Stimulated activated CD4-positive, alpha-beta T cell treated with anti-CD3 and anti-CD28 coated beads, Interleukin-15, amount 100 ng/mL, for 24 hours (primary cell): ENCODE results near the gene ZNF688.
A peak's percentile ranks its signal among the peaks of the same experiment; 100 is the strongest.
"Not testable (repeated sequence)": the region's sequence is repeated elsewhere in the genome, so short reads cannot be mapped to it uniquely, and the experiment has no call there.

Experiments used
- DNase-seq: peaks from one replicate; pipeline ENCODE4 v3.0.0-alpha.2; 2020

Gene ZNF688

GRCh38 chr16:30571445-30572322 lies at the start of gene ZNF688:
Gene ZNF688 (minus strand): TSS chr16:30571714. CDS start chr16:30571629, 85 bp downstream.
- peak; percentile 95 for DNase-seq

- no peak for DNase-seq
Observed at GRCh38 chr16:30620169-30620568, 48.7 kb upstream of the ZNF688 start.

DNA sequence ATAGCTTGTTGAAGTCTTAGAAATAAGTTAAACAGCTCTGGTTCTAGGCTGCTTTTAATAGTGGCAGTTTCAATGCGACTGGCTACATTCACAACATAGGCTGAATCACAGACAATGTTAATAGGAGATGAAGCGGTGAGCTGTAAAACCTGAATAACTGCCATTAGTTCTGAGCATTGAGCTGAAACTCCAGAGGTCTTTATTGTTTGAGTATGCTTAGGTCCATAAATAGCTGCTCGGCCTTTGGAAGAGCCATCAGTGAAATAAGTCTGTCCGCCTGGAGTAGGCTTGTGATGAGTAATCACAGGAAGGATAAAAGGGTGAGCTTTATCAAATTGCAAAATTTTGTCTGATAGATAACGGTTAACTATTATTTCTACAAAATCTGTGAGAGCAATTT lies 48.1 kb upstream of the ZNF688 start:
- DNase-seq: no peak

DNA sequence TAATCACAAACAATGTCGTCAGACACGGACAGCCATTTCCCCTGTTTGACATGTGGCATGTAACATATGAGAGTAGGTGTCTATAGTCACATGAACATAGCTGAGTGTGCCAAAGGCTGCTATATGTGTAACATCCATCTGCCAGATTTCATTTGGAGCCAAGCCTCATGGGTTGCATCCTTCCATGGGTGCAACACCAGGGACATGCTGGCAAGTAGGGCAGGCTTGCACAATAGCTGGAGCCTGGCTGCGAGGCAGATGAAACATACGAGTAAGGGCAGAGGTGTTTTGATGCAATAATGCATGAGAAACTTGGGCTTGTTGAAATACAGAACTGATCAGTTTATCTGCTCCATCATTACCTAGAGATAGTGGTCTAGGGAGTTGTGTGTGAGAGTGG lies 47.7 kb upstream of the ZNF688 start:
- no peak for DNase-seq

- DNase-seq: peak; percentile 88
Observed at GRCh38 chr16:30615358-30616091, 44.0 kb upstream of the ZNF688 start.

- DNase-seq: peak; percentile 95
Observed at GRCh38 chr16:30609926-30610839, 38.7 kb upstream of the ZNF688 start, which contains the start of gene ZNF689. Gene ZNF689 (minus strand): TSS chr16:30610389. CDS start chr16:30610041, 348 bp downstream.

GRCh38 chr16:30609002-30609925 lies 37.8 kb upstream of the ZNF688 start:
- peak; percentile 59 for DNase-seq

- DNase-seq: no peak
Observed at GRCh38 chr16:30606004-30606403, 34.5 kb upstream of the ZNF688 start.

- DNase-seq: no peak
Observed at GRCh38 chr16:30605158-30605557, 33.6 kb upstream of the ZNF688 start.

DNA sequence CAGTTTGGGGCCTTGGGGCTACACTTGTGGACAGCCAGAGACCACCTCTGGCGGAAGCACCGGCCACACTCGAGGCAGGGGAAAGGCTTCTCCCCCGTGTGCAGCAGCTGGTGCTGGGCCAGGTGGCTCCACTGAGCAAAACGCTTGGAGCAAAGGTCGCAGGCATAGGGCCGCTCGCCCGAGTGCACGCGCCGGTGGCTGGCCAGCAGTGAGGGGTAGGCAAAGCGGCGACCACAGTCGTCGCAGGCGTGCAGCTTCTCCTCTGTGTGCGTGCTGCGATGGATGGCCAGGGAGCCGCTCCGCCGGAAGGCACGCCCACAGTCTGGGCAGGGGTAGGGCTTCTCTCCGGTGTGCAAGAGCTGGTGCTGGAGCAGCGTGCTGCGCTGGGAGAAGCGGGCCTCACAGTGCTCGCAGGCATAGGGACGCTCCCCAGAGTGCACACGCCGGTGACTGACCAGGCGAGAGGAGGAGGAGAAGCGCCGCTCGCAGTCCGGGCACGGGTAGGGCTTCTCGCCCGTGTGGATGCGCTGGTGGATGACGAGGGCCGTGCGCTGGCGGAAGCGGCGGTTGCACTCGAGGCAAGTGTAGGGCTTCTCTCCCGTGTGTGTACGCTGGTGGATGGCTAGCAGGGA lies 32.9 kb upstream of the ZNF688 start:
- DNase-seq: no peak

GRCh38 chr16:30603945-30604315 lies 32.4 kb upstream of the ZNF688 start:
- DNase-seq: no peak

DNA sequence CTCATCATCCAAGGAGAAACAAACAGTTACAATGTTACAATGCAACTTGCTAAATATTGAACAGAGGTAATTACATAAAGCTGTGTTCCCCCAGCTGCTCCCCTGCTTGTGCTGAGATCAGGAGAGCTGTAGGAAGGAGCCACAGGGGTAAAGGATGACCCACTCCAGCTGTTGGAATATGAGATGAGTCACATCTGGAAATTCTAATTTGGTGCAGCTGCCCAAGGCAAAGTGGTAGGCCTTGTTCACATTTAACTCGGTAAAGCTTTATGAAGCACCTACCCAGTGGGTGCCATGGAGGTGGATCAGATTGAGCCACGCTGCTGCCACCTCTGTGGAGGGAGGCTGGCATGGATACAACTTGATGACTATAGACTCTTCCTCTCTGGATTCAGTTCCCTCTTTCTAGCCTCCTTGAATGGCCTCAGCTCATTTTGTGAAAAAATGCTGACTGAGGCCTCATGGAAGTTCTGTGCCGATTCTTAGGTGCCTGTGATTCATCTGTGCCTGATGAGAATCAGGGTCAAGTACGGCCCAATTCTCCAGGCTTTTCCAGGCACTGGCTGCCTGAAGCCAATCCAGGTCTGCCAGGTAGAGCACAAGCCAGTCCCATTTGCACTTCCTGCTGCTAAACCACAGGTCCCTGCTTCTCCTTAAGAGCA lies 31.2 kb upstream of the ZNF688 start:
- DNase-seq: no peak

DNA sequence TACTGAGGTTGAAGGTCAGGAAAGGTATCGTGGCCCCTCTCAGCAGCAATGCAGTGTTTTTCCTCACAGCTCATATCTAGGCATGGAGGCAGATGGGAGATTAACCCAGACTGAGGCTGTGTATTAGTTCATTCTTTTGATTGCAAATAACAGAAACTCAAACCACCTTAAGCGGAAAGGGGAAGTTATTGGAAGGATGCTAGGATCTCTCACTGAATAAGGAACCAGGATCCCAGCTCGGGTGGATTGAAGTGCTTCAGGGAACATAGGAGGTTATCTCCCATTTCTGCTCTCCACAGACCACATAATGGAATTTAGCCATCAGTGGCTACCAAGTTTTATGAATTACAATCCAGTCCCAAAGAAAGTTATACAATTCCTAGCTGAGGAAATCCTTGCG lies 30.5 kb upstream of the ZNF688 start:
- DNase-seq: no peak

GRCh38 chr16:30600929-30601328 lies 29.4 kb upstream of the ZNF688 start:
- DNase-seq: no peak

DNA sequence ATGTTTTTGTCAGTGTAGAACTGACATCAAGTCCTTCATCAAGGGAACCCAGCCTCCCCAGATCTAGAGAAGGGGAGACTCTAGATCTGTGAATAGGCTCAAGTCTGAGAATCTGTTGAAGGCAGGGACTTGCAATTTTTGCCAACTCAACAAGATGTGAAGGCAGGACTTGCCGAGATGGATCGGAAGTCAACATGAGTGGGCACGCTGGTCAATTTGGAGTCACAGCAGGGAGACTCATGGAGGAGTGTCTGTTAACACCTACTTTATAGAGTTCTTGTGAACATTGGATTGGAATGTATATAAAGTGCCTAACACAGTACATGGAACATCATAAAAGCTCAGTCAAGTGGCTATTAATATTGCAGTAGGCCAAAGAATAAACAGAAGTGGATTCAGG lies 28.7 kb upstream of the ZNF688 start:
- no peak for DNase-seq

DNA sequence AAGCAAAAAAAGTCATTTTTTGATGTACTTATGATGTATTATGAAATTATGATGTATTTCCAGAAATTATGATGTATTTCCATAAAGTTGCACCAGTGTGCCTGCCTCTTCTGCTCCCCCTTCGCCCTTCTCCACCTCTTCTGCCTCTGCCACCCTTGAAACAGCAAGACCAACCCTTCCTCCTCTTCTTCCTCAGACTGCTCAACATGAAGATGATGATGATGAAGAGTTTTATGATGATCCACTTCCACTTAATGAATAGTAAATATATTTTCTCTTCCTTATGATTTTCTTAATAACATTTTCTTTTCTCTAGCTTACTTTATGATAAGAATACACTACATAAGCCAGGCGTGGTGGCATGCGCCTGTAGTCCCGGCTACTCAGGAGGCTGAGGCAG lies 21.4 kb upstream of the ZNF688 start:
- DNase-seq: no peak

GRCh38 chr16:30590869-30591268 lies 19.4 kb upstream of the ZNF688 start:
- not testable (repeated sequence) for DNase-seq

DNA sequence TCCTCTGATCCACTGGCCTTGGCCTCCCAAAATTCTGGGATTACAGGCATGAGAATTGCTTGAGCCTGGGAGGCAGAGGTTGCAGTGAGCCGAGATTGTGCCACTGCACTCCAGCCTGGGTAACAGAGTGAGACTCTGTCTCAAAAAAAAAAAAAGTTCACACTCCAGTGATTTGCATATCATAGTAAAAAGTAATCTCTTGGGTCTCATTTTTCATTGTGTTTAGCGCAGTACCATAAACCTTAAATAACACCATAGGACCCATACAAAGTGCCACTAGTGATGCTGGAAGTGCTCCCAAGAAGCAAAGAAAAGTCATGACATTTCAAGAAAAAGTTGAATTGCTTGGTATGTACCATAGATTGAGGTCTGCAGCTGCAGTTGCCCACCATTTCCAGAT lies 18.1 kb upstream of the ZNF688 start:
- not testable (repeated sequence) for DNase-seq

GRCh38 chr16:30588651-30589050 lies 17.1 kb upstream of the ZNF688 start:
- DNase-seq: no peak

DNA sequence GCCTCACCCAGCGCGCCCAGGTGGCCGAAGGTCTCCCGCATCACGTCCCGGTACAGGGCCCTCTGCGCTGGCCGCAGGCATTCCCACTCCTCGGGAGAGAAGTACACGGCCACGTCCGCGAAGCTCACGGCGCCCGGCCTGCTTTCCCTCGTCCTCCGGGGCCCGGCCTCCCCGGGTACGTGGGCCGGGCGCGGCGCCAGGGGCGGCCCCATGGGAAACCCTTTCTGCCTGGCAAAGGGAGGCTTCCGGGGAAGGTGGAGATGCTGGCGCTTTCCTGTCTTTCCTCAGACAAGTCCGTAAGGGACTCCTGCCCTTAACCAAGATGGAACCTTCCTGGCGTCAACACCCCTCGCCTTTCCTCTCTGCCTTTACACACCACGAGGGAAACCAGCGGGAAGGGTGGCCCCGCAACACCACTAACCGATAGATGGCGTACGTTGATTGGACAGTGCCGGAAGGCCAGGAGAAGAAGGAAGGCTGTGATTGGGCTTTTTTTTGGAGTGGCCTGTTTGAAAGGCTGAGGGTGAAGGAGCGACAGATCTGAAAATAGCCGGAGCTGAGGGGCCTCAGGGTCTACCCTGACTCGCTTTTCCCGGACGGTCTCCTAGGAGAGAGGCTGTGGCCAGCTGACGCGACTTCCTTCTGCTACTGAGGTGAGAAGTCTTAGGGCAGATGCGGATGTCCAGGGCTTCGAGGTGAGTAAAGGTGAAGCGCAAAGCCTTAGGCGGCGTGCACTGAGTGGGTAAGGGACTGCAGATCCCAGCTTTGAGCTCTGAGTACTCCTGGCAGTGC lies 14.1 kb upstream of the ZNF688 start, which contains the start of gene ZNF785:
Gene ZNF785 (minus strand): TSS at position 298 of the 792 bp plus-strand sequence. CDS start 86 bp downstream, at position 212.
- peak; percentile 95 for DNase-seq
